ENCODE measurements around the gene CCDC8. TPM values are rescaled to one million over a fixed set of nuclear protein-coding genes. Genes with fewer than 3 reads are reported as not detected.
A peak's percentile ranks its signal among the peaks of the same experiment; 100 is the strongest.

The CCDC8 gene
- total and polyA plus RNA-seq, 8 donors, result 0.29 to 22.9 (median 2.6) TPM; not detected in 2

GRCh38 chr19:46452186-46452585 lies 38.8 kb upstream of the CCDC8 start:
- WGBS, 5 donors, result 32 to 47% (median 44%) methylated on average over 4 of the region's 4 CpGs
- peak in 1 of 2 donors; percentile 18 for DNase-seq
- H3K36me3 ChIP-seq, result no peaks in the 10 kb centered on the region
- TF ChIP-seq POLR2AphosphoS5 (IDR thresholded peaks at IDR 0.05) (no peak), CTCF (IDR thresholded peaks at IDR 0.05) (no peak), EP300 (IDR thresholded peaks at IDR 0.05) (no peak), POLR2A (IDR thresholded peaks at IDR 0.05) (no peak)
- peaks cover 0 to 4% (median 0%) of the 10 kb centered on the region in 4 donors for H3K4me1 ChIP-seq
- no peaks in the 10 kb centered on the region for H3K9me3 ChIP-seq
- intact Hi-C loops (cut with DNase I; ENCODE audit: low total_unique reads), result no loop called here
- no peak overlapping the region for H3K27ac ChIP-seq
- H3K27me3 ChIP-seq, result peaks cover 0 to 7% (median 6%) of the 10 kb centered on the region in 3 donors
- no peak overlapping the region for H3K4me3 ChIP-seq

GRCh38 chr19:46451352-46451751 lies 38.0 kb upstream of the CCDC8 start:
- no peaks in the 10 kb centered on the region for H3K36me3 ChIP-seq
- no peak for DNase-seq
- peaks cover 0 to 2% (median 0%) of the 10 kb centered on the region in 4 donors for H3K4me1 ChIP-seq
- WGBS, 5 donors, result 66 to 76% (median 71%) methylated on average over 6 of the region's 6 CpGs
- no peaks in the 10 kb centered on the region for H3K9me3 ChIP-seq
- intact Hi-C loops (cut with DNase I; ENCODE audit: low total_unique reads), result no loop called here
- no peak overlapping the region for H3K4me3 ChIP-seq
- TF ChIP-seq POLR2AphosphoS5 (IDR thresholded peaks at IDR 0.05), result no peak
- no peak for TF ChIP-seq EP300 (IDR thresholded peaks at IDR 0.05)
- no peak for TF ChIP-seq POLR2A (IDR thresholded peaks at IDR 0.05)
- no peak for TF ChIP-seq CTCF (IDR thresholded peaks at IDR 0.05)
- no peak overlapping the region for H3K27ac ChIP-seq
- H3K27me3 ChIP-seq, result peaks cover 0 to under 1% (median 0%) of the 10 kb centered on the region in 3 donors

- Histone ChIP-seq H3K4me3 (no peak overlapping the region), H3K36me3 (no peaks in the 10 kb centered on the region), H3K9me3 (no peaks in the 10 kb centered on the region), H3K4me1 (no peaks in the 10 kb centered on the region), H3K27me3 (no peaks in the 10 kb centered on the region), H3K27ac (no peak overlapping the region)
- no peak for DNase-seq
- TF ChIP-seq EP300 (IDR thresholded peaks at IDR 0.05) (no peak), CTCF (IDR thresholded peaks at IDR 0.05) (no peak), POLR2AphosphoS5 (IDR thresholded peaks at IDR 0.05) (no peak), POLR2A (IDR thresholded peaks at IDR 0.05) (no peak)
- intact Hi-C loops (cut with DNase I; ENCODE audit: low total_unique reads), result no loop called here
- WGBS, 5 donors, result 76 to 91% (median 81%) methylated on average over 5 of the region's 5 CpGs
These were observed 37.4 kb upstream of the CCDC8 start for GRCh38 chr19:46450737-46451136.

GRCh38 chr19:46449228-46449627 lies 35.9 kb upstream of the CCDC8 start:
- Histone ChIP-seq H3K4me1 (no peaks in the 10 kb centered on the region), H3K27me3 (no peaks in the 10 kb centered on the region), H3K27ac (no peak overlapping the region), H3K4me3 (no peak overlapping the region), H3K36me3 (no peaks in the 10 kb centered on the region), H3K9me3 (no peaks in the 10 kb centered on the region)
- DNase-seq, result no peak
- TF ChIP-seq POLR2A (IDR thresholded peaks at IDR 0.05), result no peak
- intact Hi-C loops (cut with DNase I; ENCODE audit: low total_unique reads), result no loop called here
- 60 to 65% (median 64%) methylated on average over 7 of the region's 7 CpGs for WGBS, 5 donors

GRCh38 chr19:46448601-46449000 lies 35.2 kb upstream of the CCDC8 start:
- H3K4me3 ChIP-seq, result no peak overlapping the region
- DNase-seq, result no peak
- TF ChIP-seq EP300 (IDR thresholded peaks at IDR 0.05), result no peak
- TF ChIP-seq POLR2AphosphoS5 (IDR thresholded peaks at IDR 0.05), result no peak
- no peak for TF ChIP-seq POLR2A (IDR thresholded peaks at IDR 0.05)
- no peak for TF ChIP-seq CTCF (IDR thresholded peaks at IDR 0.05)
- no peaks in the 10 kb centered on the region for H3K4me1 ChIP-seq
- H3K9me3 ChIP-seq, result no peaks in the 10 kb centered on the region
- no peaks in the 10 kb centered on the region for H3K36me3 ChIP-seq
- H3K27me3 ChIP-seq, result no peaks in the 10 kb centered on the region
- H3K27ac ChIP-seq, result no peak overlapping the region
- intact Hi-C loops (cut with DNase I; ENCODE audit: low total_unique reads), result no loop called here
- WGBS, 5 donors, result 88 to 94% (median 93%) methylated on average over 10 of the region's 10 CpGs
